NCI-H2196 (cell line): Measurements from ENCODE around the gene PSRC1.

Source experiments
- DNase-seq: peaks from one replicate; lab custom pipeline; 2025; ENCODE audit not compliant: unreplicated experiment; lab: John Stamatoyannopoulos, UW

Gene PSRC1

GRCh38 chr1:109272831-109273547 lies 10.0 kb downstream of the PSRC1 start:
- no peak for DNase-seq

DNA sequence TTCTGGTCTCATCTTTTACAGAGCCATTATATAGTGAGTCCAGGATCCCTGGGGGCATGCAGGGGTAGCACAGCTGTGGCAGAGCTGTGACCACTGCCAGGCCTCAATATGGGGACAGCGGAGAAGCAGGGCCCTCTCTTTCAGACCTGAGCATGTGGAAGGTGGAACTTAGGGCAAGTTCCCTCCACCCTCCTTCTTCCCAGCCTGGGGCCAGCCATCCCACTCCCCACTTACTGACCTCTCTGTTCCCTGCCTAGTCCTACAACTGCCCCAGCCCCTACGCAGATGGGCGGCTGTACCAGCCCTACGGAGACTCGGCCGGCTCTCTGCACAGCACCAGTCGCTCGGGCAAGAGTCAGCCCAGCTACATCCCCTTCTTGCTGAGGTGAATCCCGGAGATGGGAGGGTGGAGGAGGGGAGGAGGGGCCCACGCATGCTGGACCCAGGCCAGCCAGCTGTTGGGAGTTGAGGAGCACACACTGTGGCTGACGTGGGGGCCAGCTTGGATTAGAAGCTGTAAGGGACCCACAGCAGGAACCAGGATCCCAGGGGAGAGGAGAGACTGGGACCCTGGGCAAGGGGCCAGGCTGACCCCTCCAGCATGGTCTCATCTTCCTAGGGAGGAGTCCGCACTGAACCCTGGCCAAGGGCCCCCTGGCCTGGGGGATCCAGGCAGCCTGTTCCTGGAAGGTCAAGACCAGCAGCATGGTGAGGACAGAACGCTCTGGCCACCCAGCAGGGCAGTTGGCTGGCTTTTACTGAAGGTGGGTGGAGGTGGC lies 10.7 kb downstream of the PSRC1 start:
- no peak for DNase-seq

GRCh38 chr1:109271458-109271857 lies 11.5 kb downstream of the PSRC1 start:
- no peak for DNase-seq

DNA sequence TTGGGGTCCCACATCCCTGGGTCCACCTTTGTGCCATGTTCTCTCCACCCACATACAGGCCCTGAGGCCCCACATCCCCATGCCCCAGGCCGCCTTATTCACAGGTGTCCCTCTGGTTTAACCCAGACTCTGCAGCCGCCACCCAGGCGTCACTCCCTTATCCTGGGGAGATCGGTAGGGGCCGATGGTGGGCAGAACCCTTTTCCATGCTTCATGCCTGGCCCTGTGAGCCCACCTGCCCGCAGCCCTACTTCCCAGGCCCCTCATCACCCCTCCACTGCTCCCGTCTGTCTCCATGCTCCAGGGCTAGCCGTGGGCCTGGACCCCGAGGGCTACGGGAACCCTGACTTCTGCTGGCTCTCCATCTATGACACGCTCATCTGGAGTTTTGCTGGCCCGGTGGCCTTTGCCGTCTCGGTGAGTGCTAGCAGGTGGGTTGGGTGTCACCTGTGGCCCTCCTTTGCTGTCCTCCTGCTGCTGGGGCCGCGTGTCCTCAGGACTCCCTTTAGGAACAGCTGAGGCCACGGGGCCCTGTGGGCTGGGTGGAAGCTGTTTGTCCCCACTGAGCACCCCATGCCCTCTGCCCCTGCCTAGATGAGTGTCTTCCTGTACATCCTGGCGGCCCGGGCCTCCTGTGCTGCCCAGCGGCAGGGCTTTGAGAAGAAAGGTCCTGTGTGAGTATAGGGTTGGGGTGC lies 12.2 kb downstream of the PSRC1 start:
- DNase-seq: no peak

DNA sequence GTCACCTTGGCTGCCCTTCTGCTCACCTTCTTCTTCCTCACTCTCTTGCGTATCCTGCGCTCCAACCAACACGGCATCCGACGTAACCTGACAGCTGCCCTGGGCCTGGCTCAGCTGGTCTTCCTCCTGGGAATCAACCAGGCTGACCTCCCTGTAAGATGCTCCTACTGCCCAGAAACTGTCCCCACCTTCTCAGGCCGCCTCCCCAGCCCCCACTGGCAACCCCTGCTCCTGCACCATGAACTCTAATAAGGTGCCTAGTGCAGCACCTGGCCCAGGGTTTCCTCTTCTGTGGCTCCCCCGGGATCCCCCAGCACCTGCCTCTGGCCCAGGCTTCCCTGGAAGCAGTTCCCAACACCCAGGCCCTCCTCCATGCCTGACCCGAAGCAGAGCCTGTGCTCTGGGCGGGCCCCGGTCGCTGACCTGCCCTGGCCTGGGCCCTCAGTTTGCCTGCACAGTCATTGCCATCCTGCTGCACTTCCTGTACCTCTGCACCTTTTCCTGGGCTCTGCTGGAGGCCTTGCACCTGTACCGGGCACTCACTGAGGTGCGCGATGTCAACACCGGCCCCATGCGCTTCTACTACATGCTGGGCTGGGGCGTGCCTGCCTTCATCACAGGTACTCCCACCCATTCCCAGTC lies 12.8 kb downstream of the PSRC1 start:
- no peak for DNase-seq

DNA sequence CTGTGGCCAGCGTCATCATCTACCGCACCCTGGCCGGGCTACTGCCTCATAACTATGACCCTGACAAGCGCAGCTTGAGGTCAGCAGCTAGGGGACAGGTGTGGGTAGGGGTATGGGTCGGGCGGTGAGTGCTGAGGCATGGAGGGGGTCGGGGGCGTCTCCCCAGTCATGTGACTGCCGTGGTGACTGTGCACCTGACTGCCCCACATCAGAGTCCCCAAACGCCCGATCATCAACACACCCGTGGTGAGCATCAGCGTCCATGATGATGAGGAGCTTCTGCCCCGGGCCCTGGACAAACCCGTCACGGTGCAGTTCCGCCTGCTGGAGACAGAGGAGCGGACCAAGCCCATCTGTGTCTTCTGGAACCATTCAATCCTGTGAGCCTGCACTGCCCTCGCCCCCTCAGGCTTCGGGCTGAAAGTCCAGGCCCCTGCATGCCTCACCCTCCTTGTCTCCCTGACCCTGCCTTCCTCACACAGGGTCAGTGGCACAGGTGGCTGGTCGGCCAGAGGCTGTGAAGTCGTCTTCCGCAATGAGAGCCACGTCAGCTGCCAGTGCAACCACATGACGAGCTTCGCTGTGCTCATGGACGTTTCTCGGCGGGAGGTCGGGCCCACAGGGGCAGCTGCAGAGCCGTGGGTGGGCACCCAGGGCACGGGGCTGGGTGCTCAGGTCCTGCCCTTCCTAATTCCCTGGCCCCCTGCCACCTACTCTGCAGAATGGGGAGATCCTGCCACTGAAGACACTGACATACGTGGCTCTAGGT lies 13.5 kb downstream of the PSRC1 start:
- DNase-seq: no peak

DNA sequence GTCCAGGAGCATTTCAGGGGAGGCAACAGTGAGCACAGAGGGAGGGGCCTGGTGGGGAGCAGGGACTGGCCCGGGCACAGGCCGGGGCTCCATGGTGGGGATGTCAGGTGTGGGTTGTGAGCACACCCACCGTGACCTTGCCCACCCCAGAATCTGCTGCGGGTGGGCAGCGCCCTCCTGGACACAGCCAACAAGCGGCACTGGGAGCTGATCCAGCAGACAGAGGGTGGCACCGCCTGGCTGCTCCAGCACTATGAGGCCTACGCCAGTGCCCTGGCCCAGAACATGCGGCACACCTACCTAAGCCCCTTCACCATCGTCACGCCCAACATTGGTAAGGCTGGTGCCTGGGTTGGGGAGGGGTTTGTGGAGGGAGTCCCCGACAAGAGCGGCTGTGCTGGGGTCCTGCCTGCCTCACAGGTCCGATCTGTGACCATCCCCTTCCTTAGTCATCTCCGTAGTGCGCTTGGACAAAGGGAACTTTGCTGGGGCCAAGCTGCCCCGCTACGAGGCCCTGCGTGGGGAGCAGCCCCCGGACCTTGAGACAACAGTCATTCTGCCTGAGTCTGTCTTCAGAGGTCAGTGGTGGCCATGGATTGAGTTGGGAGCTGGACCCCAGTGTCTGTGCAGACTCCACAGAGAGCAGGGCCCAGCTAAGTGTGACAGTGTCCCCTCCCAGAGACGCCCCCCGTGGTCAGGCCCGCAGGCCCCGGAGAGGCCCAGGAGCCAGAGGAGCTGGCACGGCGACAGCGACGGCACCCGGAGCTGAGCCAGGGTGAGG lies 14.3 kb downstream of the PSRC1 start:
- no peak for DNase-seq

DNA sequence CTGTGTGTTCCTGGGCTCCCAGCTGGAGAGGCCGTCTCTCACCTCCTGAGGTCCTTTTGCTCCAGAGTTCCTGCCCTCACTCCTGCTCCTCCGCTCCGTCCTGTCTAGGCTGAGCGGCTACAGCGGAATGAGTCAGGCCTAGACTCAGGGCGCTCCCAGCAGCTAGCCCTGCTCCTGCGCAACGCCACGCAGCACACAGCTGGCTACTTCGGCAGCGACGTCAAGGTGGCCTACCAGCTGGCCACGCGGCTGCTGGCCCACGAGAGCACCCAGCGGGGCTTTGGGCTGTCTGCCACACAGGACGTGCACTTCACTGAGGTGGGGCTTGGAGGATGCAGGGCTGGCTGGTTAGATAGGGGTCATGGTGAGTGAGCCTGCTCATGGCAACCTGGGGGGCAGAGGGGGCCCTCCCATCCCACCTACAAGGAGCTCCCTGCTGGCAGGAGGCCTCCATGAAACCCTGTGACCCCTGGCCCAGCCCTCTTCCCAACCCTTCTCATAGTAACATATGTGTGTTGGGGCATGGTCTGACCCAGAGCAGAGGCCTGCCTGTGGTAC lies 15.1 kb downstream of the PSRC1 start:
- no peak for DNase-seq

DNA sequence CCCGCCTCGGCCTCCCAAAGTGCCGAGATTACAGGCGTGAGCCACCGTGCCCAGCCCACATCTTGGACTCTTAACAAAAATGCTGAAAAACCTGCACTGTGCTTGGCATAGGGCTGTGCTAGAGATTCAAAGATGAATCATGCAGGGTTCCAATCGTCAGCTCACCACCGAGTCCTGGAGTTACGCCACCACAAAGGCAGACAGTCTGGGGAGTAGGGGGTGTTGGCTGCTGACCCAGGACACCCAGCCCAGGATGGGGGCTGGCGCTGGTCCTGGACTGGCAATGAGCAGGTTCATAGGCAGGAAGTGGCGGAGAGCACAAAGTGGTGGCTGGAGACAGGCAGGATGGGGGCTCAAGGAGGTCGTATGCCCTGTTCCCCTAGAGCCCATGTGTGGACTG lies 16.0 kb downstream of the PSRC1 start:
- DNase-seq: no peak

DNA sequence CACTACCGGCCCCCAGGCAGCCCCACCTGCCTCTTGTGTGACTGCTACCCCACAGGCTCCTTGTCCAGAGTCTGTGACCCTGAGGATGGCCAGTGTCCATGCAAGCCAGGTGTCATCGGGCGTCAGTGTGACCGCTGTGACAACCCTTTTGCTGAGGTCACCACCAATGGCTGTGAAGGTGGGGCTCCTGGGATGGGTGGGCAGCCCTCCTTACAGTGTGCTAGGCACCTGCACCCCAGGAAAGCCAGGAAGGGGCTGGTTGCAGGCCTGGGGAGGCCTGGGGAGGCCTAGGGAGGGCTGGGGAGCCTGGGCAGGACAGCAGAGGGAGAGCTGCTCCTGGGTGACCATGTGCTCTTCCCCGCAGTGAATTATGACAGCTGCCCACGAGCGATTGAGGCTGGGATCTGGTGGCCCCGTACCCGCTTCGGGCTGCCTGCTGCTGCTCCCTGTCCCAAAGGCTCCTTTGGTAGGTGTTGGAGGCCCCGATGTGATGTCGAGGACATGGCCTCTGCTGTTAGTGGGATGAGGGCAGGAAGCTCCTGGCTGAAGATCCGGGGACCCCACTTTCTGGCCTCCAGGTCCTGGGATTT lies 17.1 kb downstream of the PSRC1 start:
- DNase-seq: no peak

DNA sequence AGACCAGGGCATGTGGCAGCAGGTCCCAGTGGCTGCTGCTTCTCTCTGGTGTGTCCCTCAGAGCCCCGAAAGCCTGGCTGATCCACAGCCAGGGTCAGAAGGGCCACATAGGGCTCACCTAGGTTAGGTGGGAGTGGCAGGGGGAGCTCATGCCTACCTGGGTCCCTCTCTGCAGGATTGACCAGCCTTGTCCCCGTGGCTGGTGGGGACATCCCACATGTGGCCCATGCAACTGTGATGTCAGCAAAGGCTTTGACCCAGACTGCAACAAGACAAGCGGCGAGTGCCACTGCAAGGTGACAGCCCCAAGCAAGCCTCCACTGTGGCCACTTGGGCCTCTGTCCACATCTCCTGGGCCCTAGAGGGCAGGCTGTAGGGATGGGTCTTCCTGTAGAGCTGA lies 17.9 kb downstream of the PSRC1 start:
- no peak for DNase-seq

DNA sequence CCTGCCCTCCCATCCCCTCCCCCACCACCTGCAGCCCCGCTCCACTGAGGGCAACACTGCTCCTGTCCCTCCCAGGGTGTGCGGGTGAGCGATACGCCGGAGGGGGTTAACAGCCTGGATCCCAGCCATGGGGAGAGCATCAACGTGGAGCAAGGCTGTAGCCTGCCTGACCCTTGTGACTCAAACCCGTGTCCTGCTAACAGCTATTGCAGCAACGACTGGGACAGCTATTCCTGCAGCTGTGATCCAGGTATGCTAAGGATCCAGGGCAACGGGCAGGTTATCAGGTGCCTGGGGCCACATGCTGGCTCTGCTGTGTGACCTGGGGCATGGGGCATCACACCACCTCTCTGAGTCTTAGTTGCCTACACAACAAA lies 18.6 kb downstream of the PSRC1 start:
- no peak for DNase-seq

- DNase-seq: peak; percentile 95
Observed at GRCh38 chr1:109263597-109264378, 19.2 kb downstream of the PSRC1 start.

DNA sequence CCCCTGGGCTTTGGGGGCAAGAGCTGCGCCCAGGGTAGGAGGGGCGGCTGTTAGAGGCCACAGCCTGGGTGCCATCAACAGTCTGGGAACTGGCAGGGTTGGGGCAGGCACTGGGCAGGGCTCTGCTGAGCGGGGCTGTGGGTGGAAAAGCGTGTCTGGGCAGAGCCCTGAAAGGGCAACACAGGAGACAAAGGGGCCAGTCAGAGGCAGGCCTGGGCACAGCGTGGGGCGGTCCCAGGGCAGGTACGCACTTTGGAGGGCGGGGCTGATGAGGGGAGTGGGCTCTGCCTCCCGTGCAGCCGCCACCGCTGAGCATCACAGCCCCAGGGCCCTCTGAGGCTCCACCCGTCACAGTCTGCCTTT lies 19.7 kb downstream of the PSRC1 start:
- peak; percentile 95 for DNase-seq

GRCh38 chr1:109262231-109263055 lies 20.5 kb downstream of the PSRC1 start:
- no peak for DNase-seq

GRCh38 chr1:109261578-109261977 lies 21.4 kb downstream of the PSRC1 start:
- no peak for DNase-seq

DNA sequence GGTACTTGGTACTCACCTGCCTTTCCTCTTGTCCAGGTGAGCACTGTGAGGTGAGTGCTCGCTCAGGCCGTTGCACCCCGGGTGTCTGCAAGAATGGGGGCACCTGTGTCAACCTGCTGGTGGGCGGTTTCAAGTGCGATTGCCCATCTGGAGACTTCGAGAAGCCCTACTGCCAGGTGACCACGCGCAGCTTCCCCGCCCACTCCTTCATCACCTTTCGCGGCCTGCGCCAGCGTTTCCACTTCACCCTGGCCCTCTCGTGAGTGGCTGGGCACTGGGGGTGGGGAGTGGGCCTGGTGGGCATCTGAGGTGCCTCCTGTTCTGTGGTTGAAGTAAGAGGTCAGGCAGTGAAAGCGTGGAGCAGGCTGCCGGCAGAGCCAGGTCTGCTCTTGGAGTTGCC lies 21.9 kb downstream of the PSRC1 start:
- no peak for DNase-seq
